NB4 (cell line): ENCODE measurements around the gene CES3.
"Not testable (repeated sequence)": the region's sequence is repeated elsewhere in the genome, so short reads cannot be mapped to it uniquely, and the experiment has no call there.

Experiments
- CTCF ChIP-seq: IDR thresholded peaks from one replicate; pipeline ENCODE4 v1.5.1; 2012; ENCODE audit warnings: low read depth, low read length
- MAX ChIP-seq: IDR thresholded peaks from 2 replicates; pipeline ENCODE4 v1.6.1; 2011; ENCODE audit warnings: low read depth, low read length
- MYC ChIP-seq: IDR thresholded peaks from 2 replicates; pipeline ENCODE4 v1.6.1; 2011; ENCODE audit warnings: low read depth, low read length
- POLR2A ChIP-seq: IDR thresholded peaks from 2 replicates; pipeline ENCODE4 v1.6.1; 2011; ENCODE audit warnings: mild to moderate bottlenecking; ENCODE audit not compliant: insufficient read length; ENCODE audit errors: extremely low read depth

GRCh38 chr16:66944971-66945370 lies 16.1 kb upstream of the CES3 start:
- not testable (repeated sequence) for TF ChIP-seq MAX, CTCF, POLR2A, MYC
